ENCODE data around the gene GJB2.

GJB2 gene

GRCh38 chr13:20182231-20182846 lies 10.4 kb downstream of the GJB2 start:
- Histone ChIP-seq H3K4me3 (ENCODE audit: low read length, poor library complexity, severe bottlenecking) (no peak overlapping the region), H3K9me2 (replicated peaks; ENCODE audit: low read depth, low read length) (no peaks in the 10 kb centered on the region), H3K79me2 (ENCODE audit: insufficient read depth, low read length) (no peaks in the 10 kb centered on the region), H3F3A (ENCODE audit: low read depth) (no peaks in the 10 kb centered on the region), H3K9me3 (ENCODE audit: insufficient read depth, low read depth, low read length) (no peaks in the 10 kb centered on the region), H3K4me2 (ENCODE audit: low read depth, low read length, poor library complexity, severe bottlenecking) (no peak overlapping the region), H3K27me3 (ENCODE audit: insufficient read depth, low read length, poor library complexity, severe bottlenecking) (no peaks in the 10 kb centered on the region), H2AFZ (ENCODE audit: low read length) (peak overlapping the region; percentile 11; the same call in 1 of the 2 replicates), H4K20me1 (ENCODE audit: insufficient read depth, low read length, poor library complexity, severe bottlenecking) (no peaks in the 10 kb centered on the region), H3K9ac (ENCODE audit: low read depth, low read length, poor library complexity, severe bottlenecking) (no peak overlapping the region), H3K36me3 (ENCODE audit: insufficient read depth, low read length) (no peaks in the 10 kb centered on the region), H3K4me1 (ENCODE audit: insufficient read depth, low read length, poor library complexity, severe bottlenecking) (no peaks in the 10 kb centered on the region)
- no peak for TF ChIP-seq EZH2phosphoT487 (IDR thresholded peaks at IDR 0.05; ENCODE audit: borderline replicate concordance)
- peak; percentile 83 for TF ChIP-seq CTCF (conservative IDR thresholded peaks at IDR 0.05; ENCODE audit: low read length)

DNA sequence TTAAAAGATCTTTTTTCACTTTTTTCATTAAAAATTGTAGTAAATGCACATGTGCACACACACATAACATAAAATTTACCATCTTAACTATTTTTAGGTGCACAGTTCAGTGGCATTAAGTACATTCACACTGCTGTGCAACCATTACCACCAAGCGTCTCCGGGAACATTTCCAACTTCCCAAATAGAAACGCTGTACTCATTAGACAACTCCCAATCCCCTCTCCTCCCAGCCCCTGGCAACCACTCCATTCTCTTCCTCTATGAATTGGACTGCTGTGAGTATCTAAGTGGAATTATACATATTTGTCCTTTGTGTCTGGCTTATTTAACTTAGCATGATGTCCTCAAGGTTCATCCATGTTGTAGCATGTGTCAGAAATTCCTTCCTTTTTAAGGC lies 11.6 kb downstream of the GJB2 start:
- no peaks in the 10 kb centered on the region for H3K4me1 ChIP-seq (ENCODE audit: insufficient read depth, low read length, poor library complexity, severe bottlenecking)
- H3K9me3 ChIP-seq (ENCODE audit: insufficient read depth, low read depth, low read length) = no peaks in the 10 kb centered on the region
- H3K27me3 ChIP-seq (ENCODE audit: insufficient read depth, low read length, poor library complexity, severe bottlenecking) = no peaks in the 10 kb centered on the region
- no peaks in the 10 kb centered on the region for H3K79me2 ChIP-seq (ENCODE audit: insufficient read depth, low read length)
- no peak overlapping the region for H3K4me2 ChIP-seq (ENCODE audit: low read depth, low read length, poor library complexity, severe bottlenecking)
- no peaks in the 10 kb centered on the region for H3K9me2 ChIP-seq (replicated peaks; ENCODE audit: low read depth, low read length)
- TF ChIP-seq EZH2phosphoT487 (IDR thresholded peaks at IDR 0.05; ENCODE audit: borderline replicate concordance) (no peak), CTCF (conservative IDR thresholded peaks at IDR 0.05; ENCODE audit: low read length) (no peak)
- no peaks in the 10 kb centered on the region for H3F3A ChIP-seq (ENCODE audit: low read depth)
- no peak overlapping the region for H2AFZ ChIP-seq (ENCODE audit: low read length)
- H4K20me1 ChIP-seq (ENCODE audit: insufficient read depth, low read length, poor library complexity, severe bottlenecking) = no peaks in the 10 kb centered on the region
- no peak overlapping the region for H3K9ac ChIP-seq (ENCODE audit: low read depth, low read length, poor library complexity, severe bottlenecking)
- no peak overlapping the region for H3K4me3 ChIP-seq (ENCODE audit: low read length, poor library complexity, severe bottlenecking)
- no peaks in the 10 kb centered on the region for H3K36me3 ChIP-seq (ENCODE audit: insufficient read depth, low read length)

DNA sequence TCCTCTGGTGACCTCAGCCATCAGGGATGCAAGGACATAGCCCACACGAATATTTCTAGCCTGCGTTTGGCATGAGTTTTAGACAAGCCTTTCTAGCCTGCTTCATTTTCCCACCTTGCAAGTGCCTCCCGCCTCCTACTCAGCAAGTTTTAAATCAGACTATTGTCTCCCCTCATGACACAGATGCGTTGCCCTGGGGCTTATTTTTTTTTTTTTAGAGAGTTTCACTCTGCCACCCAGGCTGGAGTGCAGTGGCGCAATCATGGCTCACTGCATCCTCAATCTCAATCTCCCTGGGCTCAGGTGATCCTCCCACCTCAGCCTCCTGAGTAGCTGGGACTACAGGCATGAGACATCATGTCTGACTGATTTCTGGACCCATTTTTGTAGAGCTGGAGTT lies 14.6 kb downstream of the GJB2 start:
- H2AFZ ChIP-seq (ENCODE audit: low read length) = no peak overlapping the region
- no peaks in the 10 kb centered on the region for H3K4me1 ChIP-seq (ENCODE audit: insufficient read depth, low read length, poor library complexity, severe bottlenecking)
- no peak for TF ChIP-seq EZH2phosphoT487 (IDR thresholded peaks at IDR 0.05; ENCODE audit: borderline replicate concordance)
- TF ChIP-seq CTCF (conservative IDR thresholded peaks at IDR 0.05; ENCODE audit: low read length) = no peak
- H3K9ac ChIP-seq (ENCODE audit: low read depth, low read length, poor library complexity, severe bottlenecking) = no peak overlapping the region
- H3K9me3 ChIP-seq (ENCODE audit: insufficient read depth, low read depth, low read length) = no peaks in the 10 kb centered on the region
- no peak overlapping the region for H3K4me3 ChIP-seq (ENCODE audit: low read length, poor library complexity, severe bottlenecking)
- no peaks in the 10 kb centered on the region for H3F3A ChIP-seq (ENCODE audit: low read depth)
- no peaks in the 10 kb centered on the region for H3K9me2 ChIP-seq (replicated peaks; ENCODE audit: low read depth, low read length)
- no peaks in the 10 kb centered on the region for H3K27me3 ChIP-seq (ENCODE audit: insufficient read depth, low read length, poor library complexity, severe bottlenecking)
- no peaks in the 10 kb centered on the region for H3K36me3 ChIP-seq (ENCODE audit: insufficient read depth, low read length)
- no peaks in the 10 kb centered on the region for H3K79me2 ChIP-seq (ENCODE audit: insufficient read depth, low read length)
- no peaks in the 10 kb centered on the region for H4K20me1 ChIP-seq (ENCODE audit: insufficient read depth, low read length, poor library complexity, severe bottlenecking)
- H3K4me2 ChIP-seq (ENCODE audit: low read depth, low read length, poor library complexity, severe bottlenecking) = no peak overlapping the region

All from Loucy (cell line).